NT2/D1 (cell line): ENCODE data around the gene EML6.

Experiments used
- DNase-seq: peaks from one replicate; pipeline ENCODE4 v3.0.0-alpha.2; 2011; ENCODE audit warnings: low read depth, low spot score
- H3K27me3 ChIP-seq: 2 replicates; pipeline ENCODE4 v1.6.0; 2011; ENCODE audit warnings: mild to moderate bottlenecking; ENCODE audit not compliant: insufficient read length, insufficient read depth
- H3K36me3 ChIP-seq: 2 replicates; pipeline ENCODE4 v1.6.1; 2011; ENCODE audit warnings: mild to moderate bottlenecking, low read length, mixed read lengths; ENCODE audit not compliant: insufficient read depth, insufficient read length
- H3K4me1 ChIP-seq: 2 replicates; pipeline ENCODE4 v1.5.1; 2011; ENCODE audit not compliant: insufficient read depth, insufficient read length
- H3K4me3 ChIP-seq: 2 replicates; pipeline ENCODE4 v1.5.1; 2011; ENCODE audit warnings: low read depth; ENCODE audit not compliant: insufficient read length
- H3K9ac ChIP-seq: 2 replicates; pipeline ENCODE4 v1.6.0; 2011; ENCODE audit warnings: low read depth; ENCODE audit not compliant: insufficient read length
- H3K9me3 ChIP-seq: 2 replicates; pipeline ENCODE4 v1.5.1; 2011; ENCODE audit warnings: mild to moderate bottlenecking, low read length; ENCODE audit not compliant: insufficient read depth
- SUZ12 ChIP-seq: IDR thresholded peaks from 2 replicates; pipeline ENCODE4 v1.6.1; 2011; ENCODE audit not compliant: insufficient read length, insufficient read depth; ENCODE audit errors: extremely low read depth
- YY1 ChIP-seq: IDR thresholded peaks from 2 replicates; pipeline ENCODE4 v1.6.1; 2011; ENCODE audit not compliant: insufficient read length, insufficient read depth
- ZNF274 ChIP-seq: IDR thresholded peaks from 2 replicates; pipeline ENCODE4 v1.6.1; 2011; ENCODE audit warnings: mild to moderate bottlenecking, low read depth, low read length

Gene EML6

DNA sequence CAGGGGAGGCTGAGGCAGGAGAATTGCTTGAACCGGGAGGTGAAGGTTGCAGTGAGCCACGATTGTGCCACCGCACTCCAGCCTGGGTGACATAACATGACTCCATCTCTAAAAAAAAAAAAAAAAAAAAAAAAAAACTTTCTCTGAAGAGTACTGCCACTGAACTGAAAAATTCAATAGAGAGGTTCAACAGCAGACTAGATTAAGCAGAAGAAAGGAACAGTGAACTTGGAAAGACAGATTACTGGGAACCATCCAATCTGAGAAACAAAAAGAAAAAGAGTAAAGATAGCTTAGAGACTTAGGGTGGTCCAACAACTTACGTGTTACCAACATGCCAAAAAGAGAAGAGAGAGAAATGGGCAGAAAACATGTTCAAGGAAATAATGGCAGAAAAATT is 138.8 kb downstream of the EML6 start:
- Histone ChIP-seq H3K4me1 (no peaks in the 10 kb centered on the region), H3K9me3 (no peaks in the 10 kb centered on the region), H3K27me3 (no peaks in the 10 kb centered on the region), H3K9ac (no peak overlapping the region), H3K4me3 (no peak overlapping the region), H3K36me3 (no peaks in the 10 kb centered on the region)
- TF ChIP-seq SUZ12 (no peak), YY1 (no peak), ZNF274 (no peak)
- no peak for DNase-seq

DNA sequence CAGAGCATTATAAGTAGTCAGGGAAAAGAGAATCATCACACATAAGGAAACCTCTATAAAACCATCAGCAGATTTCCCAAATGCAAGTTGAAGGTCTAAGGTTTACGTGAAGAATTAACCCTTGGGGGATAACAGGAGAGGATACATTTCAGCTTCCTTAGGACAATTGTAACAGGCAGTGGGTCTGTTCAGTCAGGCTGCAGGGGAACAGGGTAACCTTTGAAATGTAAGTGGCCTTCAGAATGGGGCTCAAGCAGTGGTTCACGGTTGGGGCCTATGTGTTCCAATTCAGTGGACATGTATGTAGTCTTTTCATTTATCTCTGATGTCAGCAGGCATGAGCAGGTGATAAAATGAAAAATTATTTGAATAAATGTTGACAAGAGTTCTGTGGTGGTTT is 139.3 kb downstream of the EML6 start:
- no peak for DNase-seq
- H3K4me3 ChIP-seq = no peak overlapping the region
- no peak for TF ChIP-seq SUZ12
- TF ChIP-seq ZNF274 = no peak
- no peak for TF ChIP-seq YY1
- H3K27me3 ChIP-seq = no peaks in the 10 kb centered on the region
- no peaks in the 10 kb centered on the region for H3K36me3 ChIP-seq
- H3K4me1 ChIP-seq = no peaks in the 10 kb centered on the region
- H3K9ac ChIP-seq = no peak overlapping the region
- no peaks in the 10 kb centered on the region for H3K9me3 ChIP-seq

DNA sequence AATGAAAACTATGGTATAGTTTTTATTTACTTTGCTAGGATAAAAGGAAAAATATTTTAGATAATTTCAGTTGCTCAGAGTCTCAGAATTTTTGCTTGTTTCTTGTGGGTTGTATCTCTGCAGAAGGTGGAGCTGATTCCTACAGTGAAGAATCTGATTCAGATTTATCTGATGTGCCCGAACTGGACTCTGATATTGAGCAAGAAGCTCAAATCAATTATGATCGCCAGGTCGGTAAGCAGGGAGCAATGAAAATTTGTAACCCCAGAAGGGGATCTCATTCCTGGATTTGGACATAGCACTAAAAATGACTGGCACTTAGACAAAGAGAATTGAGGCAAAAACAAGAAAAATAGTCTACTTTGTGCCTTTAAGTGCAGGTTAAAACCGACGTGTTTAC is 140.2 kb downstream of the EML6 start:
- Histone ChIP-seq H3K9ac (no peak overlapping the region), H3K4me3 (no peak overlapping the region), H3K27me3 (no peaks in the 10 kb centered on the region), H3K36me3 (no peaks in the 10 kb centered on the region), H3K9me3 (no peaks in the 10 kb centered on the region), H3K4me1 (no peaks in the 10 kb centered on the region)
- TF ChIP-seq SUZ12 = no peak
- no peak for TF ChIP-seq YY1
- no peak for TF ChIP-seq ZNF274
- no peak for DNase-seq

DNA sequence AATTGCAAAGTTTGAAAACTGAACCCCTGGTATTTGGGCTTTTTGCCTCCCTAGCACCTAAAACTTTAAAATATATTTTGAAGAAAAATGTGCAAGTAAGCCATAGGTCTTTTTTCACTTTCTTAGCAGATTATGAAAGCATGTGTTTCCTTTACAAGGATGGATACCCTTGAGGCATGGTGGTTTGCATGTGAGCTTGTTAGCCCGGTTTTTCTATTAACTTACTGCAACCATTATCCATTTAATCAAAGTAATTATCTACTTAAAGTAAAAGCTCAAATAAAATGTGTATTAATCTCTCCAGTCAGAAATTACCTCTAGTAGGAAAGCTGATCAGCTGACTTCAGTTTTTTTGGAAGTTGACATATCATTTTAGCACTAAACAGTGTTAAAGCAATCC is 140.6 kb downstream of the EML6 start:
- Histone ChIP-seq H3K4me3 (no peak overlapping the region), H3K9ac (no peak overlapping the region), H3K9me3 (no peaks in the 10 kb centered on the region), H3K27me3 (no peaks in the 10 kb centered on the region), H3K4me1 (no peaks in the 10 kb centered on the region), H3K36me3 (no peaks in the 10 kb centered on the region)
- no peak for TF ChIP-seq YY1
- TF ChIP-seq ZNF274 = no peak
- TF ChIP-seq SUZ12 = no peak
- no peak for DNase-seq

DNA sequence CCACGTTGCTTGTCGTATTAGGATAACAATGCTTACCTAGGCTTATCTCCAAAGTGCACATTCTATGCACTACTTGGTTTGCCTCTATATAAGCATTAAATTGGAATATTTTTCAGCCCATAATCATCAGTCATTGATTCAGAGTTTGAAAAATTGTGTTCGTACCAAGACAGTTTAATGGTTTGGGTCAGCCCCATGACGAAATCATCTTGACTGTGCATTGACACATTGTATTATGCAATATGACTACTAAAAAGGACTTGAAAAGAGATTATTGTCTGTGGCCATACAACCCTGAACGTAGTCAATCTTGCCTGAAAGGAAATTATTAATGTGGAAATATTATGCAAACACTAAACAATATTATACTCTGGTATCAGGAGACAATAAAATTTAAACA is 141.3 kb downstream of the EML6 start:
- Histone ChIP-seq H3K4me1 (no peaks in the 10 kb centered on the region), H3K27me3 (no peaks in the 10 kb centered on the region), H3K9me3 (no peaks in the 10 kb centered on the region), H3K4me3 (no peak overlapping the region), H3K9ac (no peak overlapping the region), H3K36me3 (no peaks in the 10 kb centered on the region)
- no peak for TF ChIP-seq YY1
- no peak for TF ChIP-seq ZNF274
- TF ChIP-seq SUZ12 = no peak
- DNase-seq = no peak

DNA sequence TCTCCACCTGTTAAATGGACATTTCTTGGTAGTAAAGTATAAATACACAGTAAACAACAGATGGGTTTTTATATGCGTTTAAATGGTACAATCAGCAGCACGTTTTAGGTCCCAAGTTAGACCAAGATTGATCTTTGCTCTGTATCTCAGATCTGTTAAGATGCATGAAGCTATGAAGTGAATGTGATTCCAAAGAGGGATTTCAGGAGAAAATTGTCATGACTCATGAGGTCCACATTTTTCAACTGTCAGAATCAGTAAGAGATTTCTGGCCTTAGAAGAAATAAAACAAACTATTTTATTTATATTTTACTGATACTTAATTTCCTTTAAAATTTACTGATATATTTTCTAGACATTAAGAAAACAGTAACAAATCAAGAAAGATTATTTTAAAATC is 142.7 kb downstream of the EML6 start:
- Histone ChIP-seq H3K36me3 (no peaks in the 10 kb centered on the region), H3K9ac (no peak overlapping the region), H3K27me3 (no peaks in the 10 kb centered on the region), H3K4me3 (no peak overlapping the region), H3K9me3 (no peaks in the 10 kb centered on the region), H3K4me1 (no peaks in the 10 kb centered on the region)
- no peak for DNase-seq
- TF ChIP-seq SUZ12 (no peak), YY1 (no peak), ZNF274 (no peak)

DNA sequence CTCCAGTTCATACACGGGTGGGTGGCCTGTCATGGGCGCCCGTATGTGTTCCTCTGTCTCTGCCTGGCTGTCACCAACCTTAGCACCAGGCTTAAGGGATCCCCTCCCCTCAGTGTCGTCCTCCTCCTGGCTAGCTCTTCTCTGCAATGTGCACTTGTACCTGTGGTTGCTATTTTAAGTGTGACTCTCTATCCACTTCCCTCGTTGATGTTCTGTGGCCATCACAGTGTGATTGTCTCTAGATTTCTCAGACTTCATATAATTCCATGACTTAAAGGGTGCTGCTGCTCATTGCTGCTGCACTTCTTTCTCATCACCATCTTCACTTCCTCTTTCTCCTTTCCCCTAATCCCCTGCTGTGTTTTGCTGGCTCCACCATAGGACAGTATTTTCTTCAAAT is 143.4 kb downstream of the EML6 start:
- Histone ChIP-seq H3K36me3 (no peaks in the 10 kb centered on the region), H3K9ac (no peak overlapping the region), H3K9me3 (no peaks in the 10 kb centered on the region), H3K27me3 (no peaks in the 10 kb centered on the region), H3K4me1 (no peaks in the 10 kb centered on the region), H3K4me3 (no peak overlapping the region)
- no peak for TF ChIP-seq SUZ12
- no peak for TF ChIP-seq ZNF274
- no peak for TF ChIP-seq YY1
- no peak for DNase-seq

DNA sequence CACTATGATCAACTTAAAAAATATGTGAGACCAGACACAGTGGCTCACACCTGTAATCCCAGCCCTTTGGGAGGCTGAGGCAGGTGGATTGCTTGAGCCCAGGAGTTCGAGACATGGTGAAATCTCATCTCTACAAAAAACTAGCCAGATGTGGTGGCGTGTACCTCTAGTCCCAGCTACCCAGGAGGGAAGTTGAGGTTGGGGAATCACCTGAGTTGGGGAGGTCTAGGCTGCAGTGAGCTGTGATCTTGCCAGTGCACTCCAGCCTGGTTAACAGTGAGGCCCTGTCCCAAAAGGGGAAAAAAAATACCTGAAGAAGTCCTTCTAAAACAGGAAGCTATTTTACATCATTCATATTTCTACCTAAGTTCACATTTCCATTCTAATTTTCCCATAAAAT is 144.0 kb downstream of the EML6 start:
- TF ChIP-seq ZNF274 (no peak), SUZ12 (no peak), YY1 (no peak)
- H3K36me3 ChIP-seq = no peaks in the 10 kb centered on the region

More for the DNA sequence above, 144.0 kb downstream of the EML6 start:
- Histone ChIP-seq H3K9ac (no peak overlapping the region), H3K4me1 (no peaks in the 10 kb centered on the region), H3K4me3 (no peak overlapping the region), H3K9me3 (no peaks in the 10 kb centered on the region), H3K27me3 (no peaks in the 10 kb centered on the region)
- DNase-seq = no peak
